ENCODE results near the gene POU2F2. TPM values are rescaled to one million over a fixed set of nuclear protein-coding genes. Genes with fewer than 3 reads are reported as not detected.
"Not testable (repeated sequence)": the region's sequence is repeated elsewhere in the genome, so short reads cannot be mapped to it uniquely, and the experiment has no call there.

The POU2F2 gene
- total and polyA plus RNA-seq, 2 experiments from 2014 or later: 1.5 to 3.0 TPM

- H3K27ac ChIP-seq: no peak overlapping the region
- H3K4me2 ChIP-seq (ENCODE audit: unreplicated experiment): no peak overlapping the region
- TF ChIP-seq EZH2 (IDR thresholded peaks at IDR 0.05; ENCODE audit: insufficient read depth, poor library complexity, severe bottlenecking) (no peak), EZH2phosphoT487 (IDR thresholded peaks at IDR 0.05; ENCODE audit: insufficient read depth, low read depth) (no peak)
- H2AFZ ChIP-seq: no peak overlapping the region
- WGBS, 2 experiments (ENCODE audit: low coverage in 1 of 2, low lambda C conversion rate in 2 of 2, missing lambda C conversion rate in 2 of 2): 62 to 70% methylated on average over 4 of the region's 4 CpGs
- no peaks in the 10 kb centered on the region for H3K4me1 ChIP-seq (ENCODE audit: insufficient read depth)
- no peaks in the 10 kb centered on the region for H3K9me2 ChIP-seq (ENCODE audit: insufficient read depth)
- H4K20me1 ChIP-seq (ENCODE audit: insufficient read depth): no peaks in the 10 kb centered on the region
- H3K4me3 ChIP-seq: no peak overlapping the region
- no peaks in the 10 kb centered on the region for H3K36me3 ChIP-seq (ENCODE audit: low read depth)
- H3F3A ChIP-seq (ENCODE audit: insufficient read depth): no peaks in the 10 kb centered on the region
- H3K27me3 ChIP-seq (replicated peaks; ENCODE audit: insufficient read depth): peaks cover 12% of the 10 kb centered on the region; the same call in 1 of the 2 replicates
- no peaks in the 10 kb centered on the region for H3K9me3 ChIP-seq (ENCODE audit: low read depth)
- H3K79me2 ChIP-seq (ENCODE audit: insufficient read depth): no peaks in the 10 kb centered on the region
- no peak for DNase-seq
- H3K9ac ChIP-seq: no peak overlapping the region
- in situ Hi-C loops (cut with MboI): no loop called here
Measured at GRCh38 chr19:42048992-42049391, 83.3 kb downstream of the POU2F2 start.

- Histone ChIP-seq H3K9me3 (ENCODE audit: low read depth) (no peaks in the 10 kb centered on the region), H2AFZ (no peak overlapping the region), H3K9ac (no peak overlapping the region), H4K20me1 (ENCODE audit: insufficient read depth) (no peaks in the 10 kb centered on the region), H3K27ac (no peak overlapping the region), H3K36me3 (ENCODE audit: low read depth) (no peaks in the 10 kb centered on the region), H3F3A (ENCODE audit: insufficient read depth) (no peaks in the 10 kb centered on the region), H3K79me2 (ENCODE audit: insufficient read depth) (no peaks in the 10 kb centered on the region), H3K27me3 (replicated peaks; ENCODE audit: insufficient read depth) (peaks cover 12% of the 10 kb centered on the region; the same call in 1 of the 2 replicates), H3K4me1 (ENCODE audit: insufficient read depth) (no peaks in the 10 kb centered on the region), H3K9me2 (ENCODE audit: insufficient read depth) (no peaks in the 10 kb centered on the region), H3K4me2 (ENCODE audit: unreplicated experiment) (no peak overlapping the region), H3K4me3 (no peak overlapping the region)
- 52 to 54% methylated on average over 7 of the region's 7 CpGs for WGBS, 2 experiments (ENCODE audit: low coverage in 1 of 2, low lambda C conversion rate in 2 of 2, missing lambda C conversion rate in 2 of 2)
- DNase-seq: no peak
- in situ Hi-C loops (cut with MboI): no loop called here
- no peak for TF ChIP-seq EZH2 (IDR thresholded peaks at IDR 0.05; ENCODE audit: insufficient read depth, poor library complexity, severe bottlenecking)
- no peak for TF ChIP-seq EZH2phosphoT487 (IDR thresholded peaks at IDR 0.05; ENCODE audit: insufficient read depth, low read depth)
Measured at GRCh38 chr19:42045575-42045974, 86.7 kb downstream of the POU2F2 start.

GRCh38 chr19:42042455-42043170 lies 89.6 kb downstream of the POU2F2 start:
- no peaks in the 10 kb centered on the region for H3K9me3 ChIP-seq (ENCODE audit: low read depth)
- H3K4me3 ChIP-seq: no peak overlapping the region
- no peak overlapping the region for H3K27ac ChIP-seq
- no peaks in the 10 kb centered on the region for H3K9me2 ChIP-seq (ENCODE audit: insufficient read depth)
- H2AFZ ChIP-seq: no peak overlapping the region
- no peaks in the 10 kb centered on the region for H3F3A ChIP-seq (ENCODE audit: insufficient read depth)
- in situ Hi-C loops (cut with MboI): no loop called here
- H3K27me3 ChIP-seq (replicated peaks; ENCODE audit: insufficient read depth): peaks cover 9% of the 10 kb centered on the region; the same call in 1 of the 2 replicates
- no peak overlapping the region for H3K9ac ChIP-seq
- H3K4me2 ChIP-seq (ENCODE audit: unreplicated experiment): no peak overlapping the region
- H3K79me2 ChIP-seq (ENCODE audit: insufficient read depth): no peaks in the 10 kb centered on the region
- 85 to 86% methylated on average over 29 to 30 of the region's 30 CpGs for WGBS, 2 experiments (ENCODE audit: low coverage in 1 of 2, low lambda C conversion rate in 2 of 2, missing lambda C conversion rate in 2 of 2)
- no peaks in the 10 kb centered on the region for H3K4me1 ChIP-seq (ENCODE audit: insufficient read depth)
- TF ChIP-seq EZH2phosphoT487 (IDR thresholded peaks at IDR 0.05; ENCODE audit: insufficient read depth, low read depth) (no peak), EZH2 (IDR thresholded peaks at IDR 0.05; ENCODE audit: insufficient read depth, poor library complexity, severe bottlenecking) (no peak)
- H3K36me3 ChIP-seq (ENCODE audit: low read depth): no peaks in the 10 kb centered on the region
- no peak for DNase-seq
- no peaks in the 10 kb centered on the region for H4K20me1 ChIP-seq (ENCODE audit: insufficient read depth)

- H3K9me3 ChIP-seq (ENCODE audit: low read depth); H3K4me3 ChIP-seq; H3K4me1 ChIP-seq (ENCODE audit: insufficient read depth); in situ Hi-C loops (cut with MboI); H2AFZ ChIP-seq; H3K27me3 ChIP-seq (replicated peaks; ENCODE audit: insufficient read depth); H3K27ac ChIP-seq; H3F3A ChIP-seq (ENCODE audit: insufficient read depth); H3K9ac ChIP-seq; H3K36me3 ChIP-seq (ENCODE audit: low read depth); H4K20me1 ChIP-seq (ENCODE audit: insufficient read depth); H3K9me2 ChIP-seq (ENCODE audit: insufficient read depth); DNase-seq; H3K4me2 ChIP-seq (ENCODE audit: unreplicated experiment); H3K79me2 ChIP-seq (ENCODE audit: insufficient read depth): not testable (repeated sequence)
- 76 to 84% methylated on average over 9 of the region's 9 CpGs for WGBS, 2 experiments (ENCODE audit: low coverage in 1 of 2, low lambda C conversion rate in 2 of 2, missing lambda C conversion rate in 2 of 2)
Measured at GRCh38 chr19:42040491-42040890, 91.8 kb downstream of the POU2F2 start.

GRCh38 chr19:42040031-42040430 lies 92.2 kb downstream of the POU2F2 start:
- H3K9me2 ChIP-seq (ENCODE audit: insufficient read depth): no peaks in the 10 kb centered on the region
- no peak overlapping the region for H3K4me3 ChIP-seq
- no peaks in the 10 kb centered on the region for H3K4me1 ChIP-seq (ENCODE audit: insufficient read depth)
- DNase-seq: no peak
- TF ChIP-seq EZH2 (IDR thresholded peaks at IDR 0.05; ENCODE audit: insufficient read depth, poor library complexity, severe bottlenecking): no peak
- in situ Hi-C loops (cut with MboI): no loop called here
- H4K20me1 ChIP-seq (ENCODE audit: insufficient read depth): no peaks in the 10 kb centered on the region
- no peaks in the 10 kb centered on the region for H3K36me3 ChIP-seq (ENCODE audit: low read depth)
- no peaks in the 10 kb centered on the region for H3K9me3 ChIP-seq (ENCODE audit: low read depth)
- H3K79me2 ChIP-seq (ENCODE audit: insufficient read depth): no peaks in the 10 kb centered on the region
- no peak overlapping the region for H2AFZ ChIP-seq
- no peak overlapping the region for H3K27ac ChIP-seq
- no peaks in the 10 kb centered on the region for H3K27me3 ChIP-seq (replicated peaks; ENCODE audit: insufficient read depth)
- no peak overlapping the region for H3K9ac ChIP-seq
- no peak overlapping the region for H3K4me2 ChIP-seq (ENCODE audit: unreplicated experiment)
- H3F3A ChIP-seq (ENCODE audit: insufficient read depth): no peaks in the 10 kb centered on the region
